ENCODE data around the gene NSD2.

DNA sequence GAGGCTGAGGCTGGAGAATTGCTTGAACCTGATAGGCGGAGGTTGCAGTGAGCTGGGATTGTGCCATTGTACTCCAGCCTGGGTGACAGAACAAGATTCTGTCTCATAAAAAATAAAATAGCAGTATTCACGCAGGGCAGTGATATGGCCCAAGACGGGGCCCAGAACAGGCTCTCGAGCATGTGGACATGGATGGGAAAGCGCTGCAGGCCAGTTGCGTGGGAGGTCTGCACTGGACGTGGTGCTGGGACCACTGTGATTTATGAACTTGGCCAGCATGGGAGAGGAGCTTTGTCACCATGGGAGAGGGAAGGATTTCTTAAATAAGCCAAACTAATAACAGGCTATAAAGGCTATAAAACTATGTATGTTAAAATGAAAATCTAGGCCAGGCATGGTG lies 51.6 kb downstream of the NSD2 start:
- TF ChIP-seq, protein P1, sequence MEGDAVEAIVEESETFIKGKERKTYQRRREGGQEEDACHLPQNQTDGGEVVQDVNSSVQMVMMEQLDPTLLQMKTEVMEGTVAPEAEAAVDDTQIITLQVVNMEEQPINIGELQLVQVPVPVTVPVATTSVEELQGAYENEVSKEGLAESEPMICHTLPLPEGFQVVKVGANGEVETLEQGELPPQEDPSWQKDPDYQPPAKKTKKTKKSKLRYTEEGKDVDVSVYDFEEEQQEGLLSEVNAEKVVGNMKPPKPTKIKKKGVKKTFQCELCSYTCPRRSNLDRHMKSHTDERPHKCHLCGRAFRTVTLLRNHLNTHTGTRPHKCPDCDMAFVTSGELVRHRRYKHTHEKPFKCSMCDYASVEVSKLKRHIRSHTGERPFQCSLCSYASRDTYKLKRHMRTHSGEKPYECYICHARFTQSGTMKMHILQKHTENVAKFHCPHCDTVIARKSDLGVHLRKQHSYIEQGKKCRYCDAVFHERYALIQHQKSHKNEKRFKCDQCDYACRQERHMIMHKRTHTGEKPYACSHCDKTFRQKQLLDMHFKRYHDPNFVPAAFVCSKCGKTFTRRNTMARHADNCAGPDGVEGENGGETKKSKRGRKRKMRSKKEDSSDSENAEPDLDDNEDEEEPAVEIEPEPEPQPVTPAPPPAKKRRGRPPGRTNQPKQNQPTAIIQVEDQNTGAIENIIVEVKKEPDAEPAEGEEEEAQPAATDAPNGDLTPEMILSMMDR (conservative IDR thresholded peaks at IDR 0.05; ENCODE audit: low read depth, low read length): no peak
- TF ChIP-seq EZH2 (IDR thresholded peaks at IDR 0.05; ENCODE audit: low read length, unreplicated experiment) (no peak), EZH2phosphoT487 (IDR thresholded peaks at IDR 0.05; ENCODE audit: borderline replicate concordance, low read length) (no peak)
